GM06990 (cell line): ENCODE results near the gene PASK.

ENCODE experiments used
- DNase-seq: peaks from one replicate; pipeline ENCODE4 v3.0.0-alpha.2; 2011; ENCODE audit not compliant: insufficient read length; ENCODE audit errors: extremely low read depth
- H3K27me3 ChIP-seq: replicated peaks from 2 replicates; pipeline ENCODE4 v1.6.0; 2011; ENCODE audit warnings: low read length; ENCODE audit not compliant: control insufficient read depth, insufficient read depth
- H3K36me3 ChIP-seq: 2 replicates; pipeline ENCODE4 v1.5.1; 2011; ENCODE audit warnings: low read length; ENCODE audit not compliant: control insufficient read depth, insufficient read depth
- H3K4me3 ChIP-seq: replicated peaks from 2 replicates; pipeline ENCODE4 v1.5.1; 2011; ENCODE audit warnings: low read depth, mild to moderate bottlenecking, control low read depth, low read length
- TF ChIP-seq, protein P1 (sequence below): IDR thresholded peaks from 2 replicates; pipeline ENCODE4 v1.5.1; 2011; ENCODE audit warnings: low read length, control low read depth, mild to moderate bottlenecking, inconsistent platforms; ENCODE audit not compliant: insufficient read depth, poor library complexity, severe bottlenecking

The PASK gene

DNA sequence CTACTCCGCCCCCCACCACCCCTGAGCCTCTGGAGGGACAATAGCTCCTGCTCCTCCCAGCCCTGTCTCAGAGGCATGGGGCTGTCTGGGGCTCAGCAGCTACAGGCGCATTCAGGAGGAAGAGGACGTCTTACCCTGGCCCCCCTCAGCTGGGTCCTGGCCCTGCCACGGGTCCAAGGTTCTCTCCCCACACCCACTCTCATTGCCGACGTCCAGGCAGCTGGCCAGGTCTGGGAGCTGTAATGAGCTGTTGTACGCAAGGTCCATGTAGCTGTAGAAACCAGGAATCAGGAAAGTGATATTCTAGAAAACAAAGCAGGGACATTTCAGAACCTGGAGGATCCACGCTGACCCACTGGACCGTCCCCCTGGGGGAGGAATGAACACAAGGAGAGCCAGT lies 13.5 kb downstream of the PASK start:
- peaks cover 31% of the 10 kb centered on the region for H3K36me3 ChIP-seq
- TF ChIP-seq, protein P1, sequence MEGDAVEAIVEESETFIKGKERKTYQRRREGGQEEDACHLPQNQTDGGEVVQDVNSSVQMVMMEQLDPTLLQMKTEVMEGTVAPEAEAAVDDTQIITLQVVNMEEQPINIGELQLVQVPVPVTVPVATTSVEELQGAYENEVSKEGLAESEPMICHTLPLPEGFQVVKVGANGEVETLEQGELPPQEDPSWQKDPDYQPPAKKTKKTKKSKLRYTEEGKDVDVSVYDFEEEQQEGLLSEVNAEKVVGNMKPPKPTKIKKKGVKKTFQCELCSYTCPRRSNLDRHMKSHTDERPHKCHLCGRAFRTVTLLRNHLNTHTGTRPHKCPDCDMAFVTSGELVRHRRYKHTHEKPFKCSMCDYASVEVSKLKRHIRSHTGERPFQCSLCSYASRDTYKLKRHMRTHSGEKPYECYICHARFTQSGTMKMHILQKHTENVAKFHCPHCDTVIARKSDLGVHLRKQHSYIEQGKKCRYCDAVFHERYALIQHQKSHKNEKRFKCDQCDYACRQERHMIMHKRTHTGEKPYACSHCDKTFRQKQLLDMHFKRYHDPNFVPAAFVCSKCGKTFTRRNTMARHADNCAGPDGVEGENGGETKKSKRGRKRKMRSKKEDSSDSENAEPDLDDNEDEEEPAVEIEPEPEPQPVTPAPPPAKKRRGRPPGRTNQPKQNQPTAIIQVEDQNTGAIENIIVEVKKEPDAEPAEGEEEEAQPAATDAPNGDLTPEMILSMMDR: no peak

DNA sequence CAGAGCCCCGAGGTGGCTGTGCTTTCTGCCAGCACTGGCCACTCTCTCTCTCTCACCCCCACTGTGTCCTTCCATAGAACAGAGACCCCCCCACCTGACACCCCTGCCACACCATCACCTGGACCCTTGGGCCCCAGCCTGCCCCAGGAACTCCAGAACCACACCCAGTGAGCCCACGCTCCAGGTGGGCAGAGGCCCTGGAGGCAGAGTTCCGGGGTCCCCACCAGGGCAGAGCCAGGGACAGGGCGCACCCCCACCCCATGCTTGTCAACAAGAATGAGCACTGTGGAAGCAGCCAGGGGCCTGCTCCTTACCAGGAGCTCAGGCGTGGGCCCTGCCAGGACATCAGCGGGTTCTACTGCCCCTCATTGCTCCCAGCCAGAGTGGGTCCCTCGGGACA lies 14.6 kb downstream of the PASK start:
- peaks cover 30% of the 10 kb centered on the region for H3K36me3 ChIP-seq
- no peaks in the 10 kb centered on the region for H3K27me3 ChIP-seq
- no peak for DNase-seq
- no peak overlapping the region for H3K4me3 ChIP-seq
- TF ChIP-seq, protein P1: no peak

More for the DNA sequence above, 13.5 kb downstream of the PASK start:
- DNase-seq: no peak
- Histone ChIP-seq H3K27me3 (no peaks in the 10 kb centered on the region), H3K4me3 (no peak overlapping the region)

DNA sequence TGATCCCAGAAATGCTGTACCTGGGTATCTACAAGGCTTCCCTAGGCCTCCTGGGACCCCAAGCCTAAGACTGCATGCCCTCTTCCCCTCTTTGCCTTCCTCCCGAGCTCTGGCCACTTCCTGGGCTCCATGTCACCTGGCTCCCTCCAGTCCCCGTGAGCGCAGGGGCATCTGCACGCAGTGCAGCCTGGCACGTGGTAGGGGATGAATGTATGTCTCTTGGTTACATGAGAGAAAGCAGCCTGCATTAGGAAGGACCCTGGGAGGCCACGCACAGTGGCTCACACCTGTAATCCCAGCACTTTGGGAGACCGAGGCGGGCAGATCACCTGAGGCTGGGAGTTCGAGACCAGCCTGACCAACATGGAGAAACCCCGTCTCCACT lies 15.8 kb downstream of the PASK start:
- Histone ChIP-seq H3K27me3 (no peaks in the 10 kb centered on the region), H3K4me3 (no peak overlapping the region), H3K36me3 (peaks cover 30% of the 10 kb centered on the region)
- DNase-seq: no peak
- TF ChIP-seq, protein P1: no peak

DNA sequence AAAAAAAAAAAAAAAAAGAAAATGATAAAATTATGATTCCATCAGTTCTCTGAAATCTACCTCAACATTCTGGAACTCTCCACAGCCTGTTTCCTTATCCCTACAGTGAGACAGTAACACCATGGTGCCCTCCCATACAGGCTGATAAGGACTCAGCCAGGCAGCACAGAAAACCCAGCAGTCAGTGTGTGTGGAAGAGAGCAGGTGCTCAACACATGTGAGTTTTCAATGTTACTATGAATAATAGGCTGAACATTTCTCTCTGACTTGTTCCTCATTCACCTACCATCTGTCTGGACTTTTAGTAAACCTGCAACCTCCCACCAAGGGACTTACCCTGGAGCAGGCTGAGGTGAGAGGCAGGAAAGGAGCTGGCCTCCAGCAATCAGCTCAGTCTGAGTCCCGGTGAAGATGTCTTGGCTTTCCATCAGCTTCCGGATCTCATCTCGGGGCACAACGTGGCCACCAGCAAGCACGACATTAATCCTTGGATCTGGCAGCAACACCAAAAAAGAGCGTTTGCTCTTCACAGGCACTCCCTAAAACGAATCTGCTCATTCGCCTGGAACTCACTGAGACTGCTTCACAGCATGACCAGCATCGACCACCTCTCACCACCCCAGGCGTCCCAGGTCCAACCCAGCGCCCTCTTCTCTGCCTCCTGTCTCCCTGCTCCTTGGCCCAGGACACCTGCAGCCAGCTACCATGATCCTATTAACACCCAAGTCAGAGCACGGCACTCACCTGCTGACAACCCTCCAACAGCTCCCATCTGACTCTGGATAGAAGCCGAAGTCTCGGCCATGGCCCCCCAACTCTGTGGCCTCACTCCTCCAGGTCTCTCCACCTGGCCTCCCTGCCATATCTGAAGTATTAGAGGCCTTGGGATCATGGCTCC lies 16.5 kb downstream of the PASK start:
- H3K27me3 ChIP-seq: no peaks in the 10 kb centered on the region
- no peak for DNase-seq
- no peak overlapping the region for H3K4me3 ChIP-seq
- TF ChIP-seq, protein P1: no peak
- H3K36me3 ChIP-seq: peaks cover 25% of the 10 kb centered on the region

DNA sequence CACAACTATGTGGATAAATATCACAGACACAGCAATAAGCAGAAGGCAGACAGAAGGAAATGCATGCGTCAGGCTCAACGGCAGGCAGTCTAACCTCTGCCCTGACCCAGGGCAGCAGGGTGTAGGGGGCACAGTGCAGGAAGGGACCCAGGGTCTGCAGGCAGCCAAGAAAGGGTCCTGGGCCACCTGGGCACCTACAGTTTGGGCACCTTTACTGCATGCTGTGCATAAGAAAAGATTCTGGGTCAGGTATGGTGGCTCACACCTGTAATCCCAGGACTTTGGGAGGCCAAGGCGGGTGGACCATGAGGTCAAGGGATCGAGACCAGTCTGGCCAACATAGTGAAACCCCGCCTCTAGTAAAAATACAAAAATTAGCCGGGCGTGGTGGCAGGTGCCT lies 17.7 kb downstream of the PASK start:
- Histone ChIP-seq H3K4me3 (no peak overlapping the region), H3K27me3 (no peaks in the 10 kb centered on the region), H3K36me3 (peaks cover 20% of the 10 kb centered on the region)
- no peak for DNase-seq
- TF ChIP-seq, protein P1: no peak
